ENCODE data around the gene GFY.
A peak's percentile ranks its signal among the peaks of the same experiment; 100 is the strongest.

The GFY gene

DNA sequence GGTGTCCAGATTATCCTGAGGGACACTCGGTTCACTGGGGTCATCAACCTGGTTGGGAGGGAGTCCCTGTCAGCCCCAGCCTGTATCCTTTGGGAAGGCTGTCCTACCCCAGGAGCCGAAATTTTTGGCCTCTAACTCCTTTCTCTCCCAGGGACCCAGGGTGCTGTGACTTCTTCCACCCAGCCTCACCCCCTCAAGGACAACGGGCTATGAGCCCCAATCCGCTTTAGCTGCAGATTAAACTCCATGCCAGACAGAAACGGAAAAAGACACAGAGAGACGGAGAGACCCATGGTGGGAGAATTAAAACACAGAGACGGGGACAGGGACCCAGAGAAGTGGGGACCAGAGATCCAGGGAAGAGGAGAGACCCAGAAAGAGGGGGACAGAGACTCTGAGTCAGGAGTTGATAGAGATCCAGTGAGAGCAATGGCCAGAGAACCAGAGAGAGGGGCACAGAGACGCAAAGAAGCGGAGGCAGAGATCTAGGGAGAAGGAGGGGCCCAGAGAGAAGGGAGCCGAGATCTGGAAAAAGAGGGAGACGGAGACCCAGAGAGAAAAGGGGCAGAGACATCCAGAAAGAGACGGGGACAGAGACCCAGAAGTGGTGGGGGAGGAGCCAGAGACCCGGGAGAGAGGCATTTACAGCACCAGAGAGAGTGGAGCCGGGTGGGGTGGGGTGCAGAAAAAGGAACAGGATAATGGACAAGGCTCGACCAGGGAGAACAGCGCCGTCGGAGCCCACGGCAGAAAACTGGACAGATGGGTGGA is 15.4 kb downstream of the GFY start:
- Histone ChIP-seq H3K4me3 (ENCODE audit: control insufficient read depth in 1 of 7, extremely low read depth in 1 of 7, insufficient read depth in 4 of 7, low read depth in 2 of 7, low read length in 6 of 7) (peak overlapping the region in 2 of 7 experiments; percentile 16 to 19), H3K27me3 (replicated peaks in 2 of 5; ENCODE audit: control insufficient read depth in 4 of 5, insufficient read depth in 5 of 5, low read length in 4 of 5) (peaks cover 2 to 69% (median 45%) of the 10 kb centered on the region in 5 experiments)
- 49% methylated on average over 18 of the region's 19 CpGs for WGBS (ENCODE audit: insufficient coverage)

GRCh38 chr19:49441210-49441959 is 16.2 kb downstream of the GFY start, which contains the start of gene SLC17A7:
SLC17A7 (minus strand) TSS chr19:49441527; CDS start chr19:49441379, 148 bp downstream.
- peak within 1 kb of the TSS in 4 of 7 experiments; percentile 3 to 79 (median 49) for H3K4me3 ChIP-seq (ENCODE audit: control insufficient read depth in 1 of 7, extremely low read depth in 1 of 7, insufficient read depth in 4 of 7, low read depth in 2 of 7, low read length in 6 of 7)
- H3K27me3 ChIP-seq (replicated peaks in 2 of 5; ENCODE audit: control insufficient read depth in 4 of 5, insufficient read depth in 5 of 5, low read length in 4 of 5), result peaks cover 2 to 62% (median 41%) of the 10 kb centered on the region in 5 experiments
- peak in 2 of 3 donors; percentile 47 to 50 for DNase-seq
- ChIA-PET POLR2A (no interaction called here), CTCF (interaction anchor here (1.0 to 2.2 kb wide), 3 partner anchors 31 to 140 kb away, joined by 3 to 9 read pairs (median 4); no protein-coding TSS in a partner anchor)
- WGBS (ENCODE audit: insufficient coverage), result 4% methylated on average over 42 of the region's 56 CpGs
- H3K4me1 ChIP-seq (ENCODE audit: control extremely low read depth in 1 of 4, control insufficient read depth in 4 of 4, insufficient read depth in 4 of 4, low read length in 3 of 4), result peaks cover 0 to 26% (median 16%) of the 10 kb centered on the region in 4 experiments
- H3K9me3 ChIP-seq (ENCODE audit: control extremely low read depth in 1 of 5, control insufficient read depth in 4 of 5, insufficient read depth in 2 of 5, low read depth in 1 of 5, low read length in 4 of 5), result peaks cover 0 to under 1% (median 0%) of the 10 kb centered on the region in 5 experiments
- no peak within 1 kb of the TSS for H3K27ac ChIP-seq (ENCODE audit: insufficient read depth in 1 of 2, low read depth in 1 of 2, low read length in 2 of 2, poor library complexity in 1 of 2, severe bottlenecking in 2 of 2)
- peaks cover 0 to 4% (median under 1%) of the 10 kb centered on the region in 4 experiments for H3K36me3 ChIP-seq (ENCODE audit: control insufficient read depth in 4 of 4, insufficient read depth in 4 of 4, low read length in 3 of 4)

More for the DNA sequence above, 15.4 kb downstream of the GFY start:
- ChIA-PET CTCF (interaction anchor here (1.0 to 1.4 kb wide), 2 partner anchors 11 to 49 kb away, joined by 3 to 4 read pairs; no protein-coding TSS in a partner anchor), POLR2A (no interaction called here)
- no peaks in the 10 kb centered on the region for H3K36me3 ChIP-seq (ENCODE audit: control insufficient read depth in 4 of 4, insufficient read depth in 4 of 4, low read length in 3 of 4)
- peaks cover 0 to 3% (median 0%) of the 10 kb centered on the region in 5 experiments for H3K9me3 ChIP-seq (ENCODE audit: control extremely low read depth in 1 of 5, control insufficient read depth in 4 of 5, insufficient read depth in 2 of 5, low read depth in 1 of 5, low read length in 4 of 5)
- H3K4me1 ChIP-seq (ENCODE audit: control extremely low read depth in 1 of 4, control insufficient read depth in 4 of 4, insufficient read depth in 4 of 4, low read length in 3 of 4), result peaks cover 0 to 27% (median 18%) of the 10 kb centered on the region in 4 experiments
- DNase-seq, result no peak
- H3K27ac ChIP-seq (ENCODE audit: insufficient read depth in 1 of 2, low read depth in 1 of 2, low read length in 2 of 2, poor library complexity in 1 of 2, severe bottlenecking in 2 of 2), result no peak overlapping the region

DNA sequence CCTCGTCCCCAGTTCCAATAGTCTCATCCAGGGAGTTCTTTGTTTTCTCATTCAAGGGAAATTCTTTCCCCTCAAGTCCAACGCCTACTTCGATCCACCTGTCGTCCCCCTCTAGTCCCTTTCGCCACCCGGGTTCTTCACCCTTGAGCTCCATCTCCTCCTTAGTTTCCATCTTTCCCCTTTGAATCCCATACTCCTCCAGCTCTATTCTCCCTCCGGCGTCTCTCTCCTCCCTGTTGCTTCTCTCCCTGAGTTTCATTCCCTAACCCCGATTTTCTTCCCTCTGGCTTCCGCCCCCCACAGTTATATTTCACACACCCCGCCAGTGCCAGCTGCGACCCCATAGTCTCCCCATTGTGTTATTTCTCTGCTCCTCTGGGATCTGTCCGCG is 16.8 kb downstream of the GFY start:
- 42% methylated on average over 13 of the region's 14 CpGs for WGBS (ENCODE audit: insufficient coverage)
- H3K27ac ChIP-seq (ENCODE audit: insufficient read depth in 1 of 2, low read depth in 1 of 2, low read length in 2 of 2, poor library complexity in 1 of 2, severe bottlenecking in 2 of 2), result no peak overlapping the region
- DNase-seq, result no peak
- H3K4me1 ChIP-seq (ENCODE audit: control extremely low read depth in 1 of 4, control insufficient read depth in 4 of 4, insufficient read depth in 4 of 4, low read length in 3 of 4), result peaks cover 0 to 22% (median 15%) of the 10 kb centered on the region in 4 experiments
- H3K4me3 ChIP-seq (ENCODE audit: control insufficient read depth in 1 of 7, extremely low read depth in 1 of 7, insufficient read depth in 4 of 7, low read depth in 2 of 7, low read length in 6 of 7), result peak overlapping the region in 2 of 7 experiments; percentile 79
- H3K9me3 ChIP-seq (ENCODE audit: control extremely low read depth in 1 of 5, control insufficient read depth in 4 of 5, insufficient read depth in 2 of 5, low read depth in 1 of 5, low read length in 4 of 5), result no peaks in the 10 kb centered on the region
- CTCF ChIA-PET, result interaction anchor here (1.0 to 2.2 kb wide), 3 partner anchors 31 to 141 kb away, joined by 3 to 9 read pairs (median 4); no protein-coding TSS in a partner anchor
- peaks cover 0 to 10% (median 5%) of the 10 kb centered on the region in 4 experiments for H3K36me3 ChIP-seq (ENCODE audit: control insufficient read depth in 4 of 4, insufficient read depth in 4 of 4, low read length in 3 of 4)
- POLR2A ChIA-PET, result no interaction called here
- H3K27me3 ChIP-seq (replicated peaks in 2 of 5; ENCODE audit: control insufficient read depth in 4 of 5, insufficient read depth in 5 of 5, low read length in 4 of 5), result peaks cover 2 to 56% (median 38%) of the 10 kb centered on the region in 5 experiments

DNA sequence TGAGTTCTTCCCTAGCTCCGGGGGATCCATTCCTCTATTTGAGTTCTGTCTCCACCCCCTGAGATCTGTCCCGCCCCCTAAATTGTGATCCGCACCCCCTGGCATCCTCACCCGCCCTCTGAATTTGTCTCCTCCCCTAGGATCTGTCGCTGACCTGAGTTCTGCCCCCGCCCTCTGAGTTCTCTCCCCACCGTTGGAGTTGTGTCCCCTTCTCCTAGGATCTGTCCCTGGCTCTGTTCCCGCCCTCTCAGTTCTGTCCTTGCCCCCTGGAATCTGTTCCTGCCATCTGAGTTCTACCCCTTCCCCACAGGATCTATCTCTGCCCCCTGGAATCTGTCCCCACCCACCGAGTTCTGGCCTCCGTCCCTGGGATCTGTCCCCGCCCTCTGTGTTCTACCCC is 17.2 kb downstream of the GFY start:
- Histone ChIP-seq H3K4me3 (ENCODE audit: control insufficient read depth in 1 of 7, extremely low read depth in 1 of 7, insufficient read depth in 4 of 7, low read depth in 2 of 7, low read length in 6 of 7) (peak overlapping the region in 3 of 7 experiments; percentile 3 to 79 (median 79)), H3K36me3 (ENCODE audit: control insufficient read depth in 4 of 4, insufficient read depth in 4 of 4, low read length in 3 of 4) (peaks cover 0 to 14% (median 8%) of the 10 kb centered on the region in 4 experiments), H3K27ac (ENCODE audit: insufficient read depth in 1 of 2, low read depth in 1 of 2, low read length in 2 of 2, poor library complexity in 1 of 2, severe bottlenecking in 2 of 2) (no peak overlapping the region), H3K9me3 (ENCODE audit: control extremely low read depth in 1 of 5, control insufficient read depth in 4 of 5, insufficient read depth in 2 of 5, low read depth in 1 of 5, low read length in 4 of 5) (no peaks in the 10 kb centered on the region), H3K4me1 (ENCODE audit: control extremely low read depth in 1 of 4, control insufficient read depth in 4 of 4, insufficient read depth in 4 of 4, low read length in 3 of 4) (peaks cover 0 to 22% (median 15%) of the 10 kb centered on the region in 4 experiments), H3K27me3 (replicated peaks in 2 of 5; ENCODE audit: control insufficient read depth in 4 of 5, insufficient read depth in 5 of 5, low read length in 4 of 5) (peaks cover 2 to 52% (median 36%) of the 10 kb centered on the region in 5 experiments)
- CTCF ChIA-PET, result interaction anchor here (1.0 to 2.2 kb wide), 3 partner anchors 32 to 141 kb away, joined by 3 to 9 read pairs (median 4); no protein-coding TSS in a partner anchor
- POLR2A ChIA-PET, result no interaction called here
- 10% methylated on average over 11 of the region's 11 CpGs for WGBS (ENCODE audit: insufficient coverage)
- DNase-seq, result no peak

- no peak for DNase-seq
- H3K36me3 ChIP-seq (ENCODE audit: control insufficient read depth in 4 of 4, insufficient read depth in 4 of 4, low read length in 3 of 4), result peaks cover 0 to 17% (median 10%) of the 10 kb centered on the region in 4 experiments
- H3K4me3 ChIP-seq (ENCODE audit: control insufficient read depth in 1 of 7, extremely low read depth in 1 of 7, insufficient read depth in 4 of 7, low read depth in 2 of 7, low read length in 6 of 7), result peak overlapping the region; percentile 43 to 79 (median 69)
- CTCF ChIA-PET, result interaction anchor here (0.7 to 2.2 kb wide), 3 partner anchors 13 to 142 kb away, joined by 3 to 9 read pairs (median 4); no protein-coding TSS in a partner anchor
- H3K4me1 ChIP-seq (ENCODE audit: control extremely low read depth in 1 of 4, control insufficient read depth in 4 of 4, insufficient read depth in 4 of 4, low read length in 3 of 4), result peaks cover 0 to 22% (median 15%) of the 10 kb centered on the region in 4 experiments
- H3K27ac ChIP-seq (ENCODE audit: insufficient read depth in 1 of 2, low read depth in 1 of 2, low read length in 2 of 2, poor library complexity in 1 of 2, severe bottlenecking in 2 of 2), result no peak overlapping the region
- POLR2A ChIA-PET, result no interaction called here
- 0% methylated on average over 25 of the region's 43 CpGs for WGBS (ENCODE audit: insufficient coverage)
- no peaks in the 10 kb centered on the region for H3K9me3 ChIP-seq (ENCODE audit: control extremely low read depth in 1 of 5, control insufficient read depth in 4 of 5, insufficient read depth in 2 of 5, low read depth in 1 of 5, low read length in 4 of 5)
- H3K27me3 ChIP-seq (replicated peaks in 2 of 5; ENCODE audit: control insufficient read depth in 4 of 5, insufficient read depth in 5 of 5, low read length in 4 of 5), result peaks cover 2 to 47% (median 34%) of the 10 kb centered on the region in 5 experiments
Measured at GRCh38 chr19:49442771-49443365, 17.7 kb downstream of the GFY start.

DNA sequence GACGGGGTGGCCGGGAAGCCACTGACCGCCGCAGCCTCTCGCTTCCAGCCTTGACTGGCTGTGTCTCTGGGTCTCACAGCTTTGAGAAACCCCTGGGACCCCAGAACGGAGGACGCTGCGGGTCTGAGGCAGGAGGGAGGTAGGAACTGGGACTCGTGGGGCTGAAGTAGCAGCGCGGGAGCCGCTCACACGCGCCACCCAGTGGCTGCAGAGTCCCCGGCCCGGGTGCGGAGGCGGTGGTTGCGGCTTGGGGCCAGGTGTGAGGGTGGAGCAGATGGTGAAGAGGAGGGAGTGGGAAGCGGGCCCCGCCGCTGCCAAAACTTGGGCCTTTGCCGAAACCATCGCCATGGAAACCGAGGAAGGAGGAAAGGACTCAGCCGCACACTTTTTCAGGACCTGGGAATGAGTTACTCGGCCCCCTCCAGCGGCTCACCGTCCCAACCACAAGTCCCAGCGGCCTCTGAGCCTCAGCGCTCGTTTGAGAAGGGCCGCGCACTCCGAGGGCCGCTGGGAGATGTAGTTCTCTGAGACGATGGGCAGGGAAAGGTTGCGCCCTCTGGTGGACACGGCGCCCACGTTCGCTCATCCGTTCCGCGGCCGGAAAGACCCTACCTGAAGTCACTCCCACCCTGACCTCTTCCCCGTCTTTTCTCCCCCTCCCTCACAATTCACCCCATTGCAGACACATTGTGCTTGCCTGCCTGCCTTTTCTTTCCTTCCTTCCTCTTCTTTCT is 18.3 kb downstream of the GFY start:
- WGBS (ENCODE audit: insufficient coverage), result under 1% methylated on average over 44 of the region's 47 CpGs
- peak overlapping the region; percentile 43 to 79 (median 69) for H3K4me3 ChIP-seq (ENCODE audit: control insufficient read depth in 1 of 7, extremely low read depth in 1 of 7, insufficient read depth in 4 of 7, low read depth in 2 of 7, low read length in 6 of 7)
- peaks cover 0 to 22% (median 15%) of the 10 kb centered on the region in 4 experiments for H3K4me1 ChIP-seq (ENCODE audit: control extremely low read depth in 1 of 4, control insufficient read depth in 4 of 4, insufficient read depth in 4 of 4, low read length in 3 of 4)
- POLR2A ChIA-PET, result no interaction called here
- H3K27me3 ChIP-seq (replicated peaks in 2 of 5; ENCODE audit: control insufficient read depth in 4 of 5, insufficient read depth in 5 of 5, low read length in 4 of 5), result peaks cover 2 to 40% (median 28%) of the 10 kb centered on the region in 5 experiments
- CTCF ChIA-PET, result interaction anchor here (0.7 to 2.7 kb wide), 3 partner anchors 14 to 50 kb away, joined by 4 to 20 read pairs (median 9); no protein-coding TSS in a partner anchor
- H3K9me3 ChIP-seq (ENCODE audit: control extremely low read depth in 1 of 5, control insufficient read depth in 4 of 5, insufficient read depth in 2 of 5, low read depth in 1 of 5, low read length in 4 of 5), result no peaks in the 10 kb centered on the region
- H3K36me3 ChIP-seq (ENCODE audit: control insufficient read depth in 4 of 4, insufficient read depth in 4 of 4, low read length in 3 of 4), result peaks cover 0 to 24% (median 14%) of the 10 kb centered on the region in 4 experiments
- DNase-seq, result peak; percentile 94 to 95 (median 95)
- no peak overlapping the region for H3K27ac ChIP-seq (ENCODE audit: insufficient read depth in 1 of 2, low read depth in 1 of 2, low read length in 2 of 2, poor library complexity in 1 of 2, severe bottlenecking in 2 of 2)

All from common myeloid progenitor, CD34-positive (primary cell).